GM18868 (cell line): Measurements from ENCODE around the gene PGP.

Experiments used
- ATAC-seq: cut with Tn5 transposase; IDR thresholded peaks from one replicate; pipeline ENCODE4 v1.9.1; 2021; ENCODE audit warnings: mild to moderate bottlenecking, moderate library complexity; ENCODE audit not compliant: unreplicated experiment

Gene PGP

DNA sequence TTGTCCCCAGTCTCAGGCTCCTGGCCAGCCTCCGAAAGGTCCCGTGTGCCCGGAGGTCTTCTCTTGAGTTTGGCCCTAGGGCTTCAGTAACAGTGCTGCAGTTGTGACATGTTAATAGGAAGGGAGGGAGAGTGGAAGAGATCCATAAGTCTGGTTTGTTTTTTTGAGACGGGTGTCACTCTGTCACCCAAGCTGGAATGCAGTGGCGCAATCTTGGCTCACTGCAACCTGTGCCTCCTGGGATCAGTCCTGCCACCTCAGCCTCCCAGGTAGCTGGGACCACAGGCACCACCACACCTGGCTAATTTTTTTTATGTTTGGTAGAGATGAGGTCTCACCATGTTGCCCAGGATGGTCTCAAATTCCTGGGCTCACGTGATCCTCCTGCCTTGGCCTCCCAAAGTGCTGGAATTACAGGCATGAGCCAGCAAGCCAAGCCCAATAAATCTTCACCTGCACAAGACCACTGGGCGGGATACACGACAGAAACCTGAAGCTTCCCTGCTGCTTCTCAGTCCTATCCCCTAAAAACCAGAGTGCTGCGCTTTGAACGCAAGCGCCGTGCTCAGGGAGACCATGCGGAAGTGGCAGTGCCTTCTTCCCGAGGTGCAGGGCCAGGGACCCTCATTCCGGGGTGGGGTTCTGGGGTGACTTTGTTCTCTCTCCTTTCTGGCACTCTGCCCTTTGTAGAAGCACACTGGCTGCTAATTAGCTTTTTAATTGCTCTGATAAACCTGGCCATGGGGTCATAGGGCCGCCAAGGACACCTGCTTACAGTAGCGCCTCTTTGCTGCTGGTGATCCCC, 48.2 kb downstream of the PGP start:
- ATAC-seq = no peak

DNA sequence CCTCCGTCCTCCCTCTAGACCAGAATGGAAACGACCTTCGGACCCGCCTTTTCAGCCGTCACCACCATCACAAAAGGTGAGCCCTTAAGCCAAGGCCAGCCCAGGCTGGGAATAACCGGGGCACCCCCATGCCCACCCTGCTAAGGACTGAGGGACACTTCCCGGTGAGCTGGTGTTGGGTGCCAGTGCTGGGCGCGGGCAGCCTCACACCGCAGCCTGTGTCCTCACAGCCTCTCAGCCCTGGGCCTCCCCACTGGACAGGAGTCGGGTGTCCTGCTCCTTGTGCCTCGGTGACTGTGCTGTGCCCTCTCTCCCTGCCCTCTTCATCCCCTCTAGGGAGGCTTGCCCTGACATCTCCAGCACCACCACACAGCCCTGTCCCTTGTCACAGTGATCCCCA, 48.8 kb downstream of the PGP start:
- no peak for ATAC-seq

GRCh38 chr16:2163211-2163881, 51.3 kb downstream of the PGP start:
- ATAC-seq = no peak

GRCh38 chr16:2162676-2163118, 51.9 kb downstream of the PGP start:
- ATAC-seq = no peak

GRCh38 chr16:2161911-2162310, 52.7 kb downstream of the PGP start:
- ATAC-seq = no peak
